NCI-H128 (cell line): ENCODE data around the gene MUL1.

ENCODE experiments used
- DNase-seq: peaks from one replicate; lab custom pipeline; 2025; ENCODE audit not compliant: unreplicated experiment; lab: John Stamatoyannopoulos, UW

The MUL1 gene

GRCh38 chr1:20472860-20473711, 34.9 kb downstream of the MUL1 start:
- DNase-seq = no peak

GRCh38 chr1:20472121-20472520, 35.8 kb downstream of the MUL1 start:
- DNase-seq = no peak

- no peak for DNase-seq
Observed at GRCh38 chr1:20470194-20470593, 37.8 kb downstream of the MUL1 start.

GRCh38 chr1:20469406-20470076, 38.4 kb downstream of the MUL1 start:
- DNase-seq = no peak

GRCh38 chr1:20466273-20466672, 41.7 kb downstream of the MUL1 start:
- DNase-seq = no peak

GRCh38 chr1:20465187-20465586, 42.8 kb downstream of the MUL1 start:
- no peak for DNase-seq

GRCh38 chr1:20463502-20463901, 44.4 kb downstream of the MUL1 start:
- DNase-seq = no peak

GRCh38 chr1:20462397-20462796, 45.6 kb downstream of the MUL1 start:
- no peak for DNase-seq

GRCh38 chr1:20458717-20459116, 49.2 kb downstream of the MUL1 start:
- DNase-seq = no peak

- no peak for DNase-seq
Observed at GRCh38 chr1:20454004-20454403, 53.9 kb downstream of the MUL1 start.

GRCh38 chr1:20449735-20450311, 58.1 kb downstream of the MUL1 start:
- no peak for DNase-seq
